ENCODE data around the gene CHI3L1.

The CHI3L1 gene

GRCh38 chr1:203184467-203184866 is 2.0 kb downstream of the CHI3L1 start:
- no peaks in the 10 kb centered on the region for H3K36me3 ChIP-seq (ENCODE audit: control insufficient read depth in 5 of 5, insufficient read depth in 5 of 5, low read length in 5 of 5)
- H3K9ac ChIP-seq (ENCODE audit: low read length in 5 of 5): no peak overlapping the region
- H3K4me3 ChIP-seq (ENCODE audit: low read depth in 1 of 5, low read length in 5 of 5): no peak overlapping the region
- no peak overlapping the region for H3K27ac ChIP-seq (ENCODE audit: low read depth, low read length)
- peaks cover 0 to 13% (median 8%) of the 10 kb centered on the region in 5 donors for H3K4me1 ChIP-seq (ENCODE audit: control insufficient read depth in 5 of 5, insufficient read depth in 5 of 5, low read length in 5 of 5)
- H3K9me3 ChIP-seq (ENCODE audit: control insufficient read depth in 5 of 5, low read length in 5 of 5): no peaks in the 10 kb centered on the region
- H3K27me3 ChIP-seq (ENCODE audit: control insufficient read depth in 5 of 5, insufficient read depth in 4 of 5, low read length in 5 of 5): peaks cover 0 to under 1% (median 0%) of the 10 kb centered on the region in 5 donors

- no peak overlapping the region for H3K4me3 ChIP-seq (ENCODE audit: low read depth in 1 of 5, low read length in 5 of 5)
- no peaks in the 10 kb centered on the region for H3K36me3 ChIP-seq (ENCODE audit: control insufficient read depth in 5 of 5, insufficient read depth in 5 of 5, low read length in 5 of 5)
- peaks cover 0 to 13% (median 8%) of the 10 kb centered on the region in 5 donors for H3K4me1 ChIP-seq (ENCODE audit: control insufficient read depth in 5 of 5, insufficient read depth in 5 of 5, low read length in 5 of 5)
- peaks cover 0 to 2% (median 0%) of the 10 kb centered on the region in 5 donors for H3K27me3 ChIP-seq (ENCODE audit: control insufficient read depth in 5 of 5, insufficient read depth in 4 of 5, low read length in 5 of 5)
- no peak overlapping the region for H3K9ac ChIP-seq (ENCODE audit: low read length in 5 of 5)
- H3K9me3 ChIP-seq (ENCODE audit: control insufficient read depth in 5 of 5, low read length in 5 of 5): no peaks in the 10 kb centered on the region
- H3K27ac ChIP-seq (ENCODE audit: low read depth, low read length): no peak overlapping the region
Observed at GRCh38 chr1:203183828-203184227, 2.7 kb downstream of the CHI3L1 start.

GRCh38 chr1:203182387-203182953 is 4.0 kb downstream of the CHI3L1 start:
- no peak overlapping the region for H3K27ac ChIP-seq (ENCODE audit: low read depth, low read length)
- no peak overlapping the region for H3K9ac ChIP-seq (ENCODE audit: low read length in 5 of 5)
- H3K4me3 ChIP-seq (ENCODE audit: low read depth in 1 of 5, low read length in 5 of 5): no peak overlapping the region
- peaks cover 0 to 17% (median 10%) of the 10 kb centered on the region in 5 donors for H3K4me1 ChIP-seq (ENCODE audit: control insufficient read depth in 5 of 5, insufficient read depth in 5 of 5, low read length in 5 of 5)
- H3K27me3 ChIP-seq (ENCODE audit: control insufficient read depth in 5 of 5, insufficient read depth in 4 of 5, low read length in 5 of 5): peaks cover 0 to 2% (median 0%) of the 10 kb centered on the region in 5 donors
- H3K36me3 ChIP-seq (ENCODE audit: control insufficient read depth in 5 of 5, insufficient read depth in 5 of 5, low read length in 5 of 5): no peaks in the 10 kb centered on the region
- H3K9me3 ChIP-seq (ENCODE audit: control insufficient read depth in 5 of 5, low read length in 5 of 5): no peaks in the 10 kb centered on the region

- no peak overlapping the region for H3K4me3 ChIP-seq (ENCODE audit: low read depth in 1 of 5, low read length in 5 of 5)
- H3K36me3 ChIP-seq (ENCODE audit: control insufficient read depth in 5 of 5, insufficient read depth in 5 of 5, low read length in 5 of 5): no peaks in the 10 kb centered on the region
- H3K27me3 ChIP-seq (ENCODE audit: control insufficient read depth in 5 of 5, insufficient read depth in 4 of 5, low read length in 5 of 5): peaks cover 0 to 2% (median 0%) of the 10 kb centered on the region in 5 donors
- H3K4me1 ChIP-seq (ENCODE audit: control insufficient read depth in 5 of 5, insufficient read depth in 5 of 5, low read length in 5 of 5): peaks cover 0 to 14% (median 5%) of the 10 kb centered on the region in 5 donors
- no peaks in the 10 kb centered on the region for H3K9me3 ChIP-seq (ENCODE audit: control insufficient read depth in 5 of 5, low read length in 5 of 5)
- no peak overlapping the region for H3K9ac ChIP-seq (ENCODE audit: low read length in 5 of 5)
- H3K27ac ChIP-seq (ENCODE audit: low read depth, low read length): no peak overlapping the region
Observed at GRCh38 chr1:203181586-203182386, 4.7 kb downstream of the CHI3L1 start.

- Histone ChIP-seq H3K9ac (ENCODE audit: low read length in 5 of 5) (no peak overlapping the region), H3K4me1 (ENCODE audit: control insufficient read depth in 5 of 5, insufficient read depth in 5 of 5, low read length in 5 of 5) (peaks cover 0 to 15% (median 4%) of the 10 kb centered on the region in 5 donors), H3K9me3 (ENCODE audit: control insufficient read depth in 5 of 5, low read length in 5 of 5) (no peaks in the 10 kb centered on the region), H3K36me3 (ENCODE audit: control insufficient read depth in 5 of 5, insufficient read depth in 5 of 5, low read length in 5 of 5) (no peaks in the 10 kb centered on the region), H3K27ac (ENCODE audit: low read depth, low read length) (no peak overlapping the region), H3K27me3 (ENCODE audit: control insufficient read depth in 5 of 5, insufficient read depth in 4 of 5, low read length in 5 of 5) (peaks cover 0 to 2% (median 0%) of the 10 kb centered on the region in 5 donors), H3K4me3 (ENCODE audit: low read depth in 1 of 5, low read length in 5 of 5) (no peak overlapping the region)
Observed at GRCh38 chr1:203180611-203181330, 5.7 kb downstream of the CHI3L1 start.

GRCh38 chr1:203179667-203180005 is 6.9 kb downstream of the CHI3L1 start:
- no peaks in the 10 kb centered on the region for H3K36me3 ChIP-seq (ENCODE audit: control insufficient read depth in 5 of 5, insufficient read depth in 5 of 5, low read length in 5 of 5)
- no peak overlapping the region for H3K4me3 ChIP-seq (ENCODE audit: low read depth in 1 of 5, low read length in 5 of 5)
- H3K27me3 ChIP-seq (ENCODE audit: control insufficient read depth in 5 of 5, insufficient read depth in 4 of 5, low read length in 5 of 5): peaks cover 0 to 2% (median 0%) of the 10 kb centered on the region in 5 donors
- H3K9me3 ChIP-seq (ENCODE audit: control insufficient read depth in 5 of 5, low read length in 5 of 5): no peaks in the 10 kb centered on the region
- peaks cover 0 to 19% (median 11%) of the 10 kb centered on the region in 5 donors for H3K4me1 ChIP-seq (ENCODE audit: control insufficient read depth in 5 of 5, insufficient read depth in 5 of 5, low read length in 5 of 5)
- no peak overlapping the region for H3K9ac ChIP-seq (ENCODE audit: low read length in 5 of 5)
- no peak overlapping the region for H3K27ac ChIP-seq (ENCODE audit: low read depth, low read length)

- Histone ChIP-seq H3K36me3 (ENCODE audit: control insufficient read depth in 5 of 5, insufficient read depth in 5 of 5, low read length in 5 of 5) (no peaks in the 10 kb centered on the region), H3K27me3 (ENCODE audit: control insufficient read depth in 5 of 5, insufficient read depth in 4 of 5, low read length in 5 of 5) (peaks cover 0 to 2% (median 0%) of the 10 kb centered on the region in 5 donors), H3K4me3 (ENCODE audit: low read depth in 1 of 5, low read length in 5 of 5) (no peak overlapping the region), H3K27ac (ENCODE audit: low read depth, low read length) (no peak overlapping the region), H3K9ac (ENCODE audit: low read length in 5 of 5) (no peak overlapping the region), H3K4me1 (ENCODE audit: control insufficient read depth in 5 of 5, insufficient read depth in 5 of 5, low read length in 5 of 5) (peaks cover 0 to 19% (median 11%) of the 10 kb centered on the region in 5 donors), H3K9me3 (ENCODE audit: control insufficient read depth in 5 of 5, low read length in 5 of 5) (no peaks in the 10 kb centered on the region)
Observed at GRCh38 chr1:203178821-203179666, 7.5 kb downstream of the CHI3L1 start.

- H3K9ac ChIP-seq (ENCODE audit: low read length in 5 of 5): no peak overlapping the region
- H3K9me3 ChIP-seq (ENCODE audit: control insufficient read depth in 5 of 5, low read length in 5 of 5): no peaks in the 10 kb centered on the region
- peaks cover 0 to 19% (median 11%) of the 10 kb centered on the region in 5 donors for H3K4me1 ChIP-seq (ENCODE audit: control insufficient read depth in 5 of 5, insufficient read depth in 5 of 5, low read length in 5 of 5)
- H3K27me3 ChIP-seq (ENCODE audit: control insufficient read depth in 5 of 5, insufficient read depth in 4 of 5, low read length in 5 of 5): peaks cover 0 to 2% (median 0%) of the 10 kb centered on the region in 5 donors
- no peak overlapping the region for H3K27ac ChIP-seq (ENCODE audit: low read depth, low read length)
- H3K36me3 ChIP-seq (ENCODE audit: control insufficient read depth in 5 of 5, insufficient read depth in 5 of 5, low read length in 5 of 5): no peaks in the 10 kb centered on the region
- no peak overlapping the region for H3K4me3 ChIP-seq (ENCODE audit: low read depth in 1 of 5, low read length in 5 of 5)
Observed at GRCh38 chr1:203178083-203178482, 8.4 kb downstream of the CHI3L1 start.

- no peak overlapping the region for H3K4me3 ChIP-seq (ENCODE audit: low read depth in 1 of 5, low read length in 5 of 5)
- H3K27ac ChIP-seq (ENCODE audit: low read depth, low read length): no peak overlapping the region
- peaks cover 0 to 19% (median 11%) of the 10 kb centered on the region in 5 donors for H3K4me1 ChIP-seq (ENCODE audit: control insufficient read depth in 5 of 5, insufficient read depth in 5 of 5, low read length in 5 of 5)
- no peak overlapping the region for H3K9ac ChIP-seq (ENCODE audit: low read length in 5 of 5)
- H3K27me3 ChIP-seq (ENCODE audit: control insufficient read depth in 5 of 5, insufficient read depth in 4 of 5, low read length in 5 of 5): peaks cover 0 to 2% (median 0%) of the 10 kb centered on the region in 5 donors
- no peaks in the 10 kb centered on the region for H3K9me3 ChIP-seq (ENCODE audit: control insufficient read depth in 5 of 5, low read length in 5 of 5)
- no peaks in the 10 kb centered on the region for H3K36me3 ChIP-seq (ENCODE audit: control insufficient read depth in 5 of 5, insufficient read depth in 5 of 5, low read length in 5 of 5)
Observed at GRCh38 chr1:203177470-203178039, 8.9 kb downstream of the CHI3L1 start.

All from subcutaneous abdominal adipose tissue (tissue), 5 donors.